ENCODE measurements around the gene ATG5.

- TF ChIP-seq POLR2AphosphoS5 (IDR thresholded peaks at IDR 0.05; ENCODE audit: low read depth, low read length), result no peak
- no peak for TF ChIP-seq TAF1 (IDR thresholded peaks at IDR 0.05; ENCODE audit: borderline replicate concordance, insufficient read depth, low read length)
- TF ChIP-seq REST (IDR thresholded peaks at IDR 0.05; ENCODE audit: insufficient read depth in 1 of 2, low read depth in 2 of 2, low read length in 2 of 2), result no peak
- no peak for TF ChIP-seq SIN3A (IDR thresholded peaks at IDR 0.05; ENCODE audit: borderline replicate concordance, insufficient read depth, low read length)
- no peak for TF ChIP-seq FOXP2 (optimal IDR thresholded peaks at IDR 0.05; ENCODE audit: borderline replicate concordance, extremely low read depth, extremely low read length, insufficient read depth)
Measured at GRCh38 chr6:106158816-106159215, 166.7 kb downstream of the ATG5 start.
